Activated CD4-positive, alpha-beta T cell treated with anti-CD3 and anti-CD28 coated beads for 36 hours (primary cell): ENCODE data around the gene NAXD. TPM values are rescaled to one million over a fixed set of nuclear protein-coding genes. Genes with fewer than 3 reads are reported as not detected.
"Not testable (repeated sequence)": the region's sequence is repeated elsewhere in the genome, so short reads cannot be mapped to it uniquely, and the experiment has no call there.

Experiments used
- ATAC-seq: fragments of 200-7000 bp; cut with Tn5 transposase; one replicate; pipeline ENCODE4 v1.10.0; 2021; ENCODE audit warnings: mild to moderate bottlenecking, moderate library complexity
- CTCF ChIA-PET: fragments of 350-600 bp; sonication (Branson Sonifier 250); formaldehyde crosslinking; loops from one replicate; lab custom pipeline; 2021; ENCODE audit warnings: antibody characterized with exemption; lab: Charles Lee
- POLR2A ChIA-PET: fragments of 350-600 bp; sonication (Branson Sonifier 250); formaldehyde crosslinking; loops from one replicate; lab custom pipeline; 2021; ENCODE audit warnings: antibody characterized with exemption, inconsistent platforms; lab: Charles Lee
- DNase-seq: peaks from one replicate; pipeline ENCODE4 v3.0.0-alpha.2; 2020
- H3K27ac Mint-ChIP-seq: one replicate; pipeline ENCODE4 v1.8.0; 2021; ENCODE audit warnings: mixed read lengths
- H3K27me3 Mint-ChIP-seq: one replicate; pipeline ENCODE4 v1.8.0; 2021; ENCODE audit warnings: mixed read lengths
- H3K36me3 Mint-ChIP-seq: one replicate; pipeline ENCODE4 v1.8.0; 2021; ENCODE audit warnings: low read depth, mixed read lengths
- H3K4me1 Mint-ChIP-seq: one replicate; pipeline ENCODE4 v1.8.0; 2021; ENCODE audit warnings: mixed read lengths
- H3K4me3 Mint-ChIP-seq: one replicate; pipeline ENCODE4 v1.8.0; 2021; ENCODE audit warnings: mild to moderate bottlenecking, moderate library complexity, mixed read lengths
- H3K9me3 Mint-ChIP-seq: one replicate; pipeline ENCODE4 v1.8.0; 2021; ENCODE audit warnings: low read depth, mixed read lengths
- intact Hi-C, 2 experiments: fragments of 100-400 bp; cut with DNase I in 1 of 2; cut with micrococcal nuclease in 1 of 2; formaldehyde crosslinking; loops; one replicate each; pipeline versions ENCODE4 v1.14.2 to v1.15.1; 2022 to 2024; cut with DNase I, micrococcal nuclease
- total RNA-seq, 2 experiments: library from RNA; stranded (reverse); gene quantifications; one replicate each; pipeline ENCODE4 v1.2.3, GENCODE V29; 2021

NAXD gene
- total RNA-seq, 2 experiments from 2014 or later = 19.6 to 23.3 TPM

- ATAC-seq (no peak), DNase-seq (no peak)
- Mint-ChIP-seq H3K4me1 (peaks cover 22% of the 10 kb centered on the region), H3K9me3 (peaks cover 3% of the 10 kb centered on the region), H3K27me3 (no peaks in the 10 kb centered on the region), H3K27ac (no peak overlapping the region), H3K4me3 (no peak overlapping the region), H3K36me3 (peaks cover 32% of the 10 kb centered on the region)
- ChIA-PET POLR2A (no interaction called here), CTCF (no interaction called here)
- intact Hi-C loops = no loop called here
These were observed 38.5 kb downstream of the NAXD start for GRCh38 chr13:110653851-110654250.

- peaks cover 10% of the 10 kb centered on the region for H3K9me3 Mint-ChIP-seq
- peaks cover 34% of the 10 kb centered on the region for H3K4me1 Mint-ChIP-seq
- ATAC-seq (no peak), DNase-seq (no peak)
- H3K4me3 Mint-ChIP-seq = no peak overlapping the region
- peaks cover 48% of the 10 kb centered on the region for H3K36me3 Mint-ChIP-seq
- ChIA-PET CTCF (interaction anchor here (1.0 kb wide), 1 partner anchor 25 kb away, joined by 3 read pairs; no protein-coding TSS in a partner anchor), POLR2A (no interaction called here)
- intact Hi-C loops = no loop called here
- no peaks in the 10 kb centered on the region for H3K27me3 Mint-ChIP-seq
- no peak overlapping the region for H3K27ac Mint-ChIP-seq
These were observed 41.9 kb downstream of the NAXD start for GRCh38 chr13:110657196-110657595.

GRCh38 chr13:110658218-110658911 lies 43.0 kb downstream of the NAXD start:
- ATAC-seq = peak; percentile 76
- H3K4me3 Mint-ChIP-seq, DNase-seq, POLR2A ChIA-PET, intact Hi-C loops, H3K27me3 Mint-ChIP-seq: not testable (repeated sequence)
- peaks cover 56% of the 10 kb centered on the region for H3K36me3 Mint-ChIP-seq
- peaks cover 12% of the 10 kb centered on the region for H3K9me3 Mint-ChIP-seq
- peaks cover 34% of the 10 kb centered on the region for H3K4me1 Mint-ChIP-seq
- H3K27ac Mint-ChIP-seq = peak overlapping the region; percentile 2
- CTCF ChIA-PET = interaction anchor here (1.0 kb wide), 1 partner anchor 23 kb away, joined by 3 read pairs; no protein-coding TSS in a partner anchor

- Mint-ChIP-seq H3K27me3 (no peaks in the 10 kb centered on the region), H3K4me3 (no peak overlapping the region), H3K9me3 (peaks cover 12% of the 10 kb centered on the region), H3K36me3 (peaks cover 72% of the 10 kb centered on the region), H3K4me1 (peaks cover 31% of the 10 kb centered on the region), H3K27ac (no peak overlapping the region)
- POLR2A ChIA-PET = no interaction called here
- DNase-seq (no peak), ATAC-seq (no peak)
- CTCF ChIA-PET = interaction anchor here (0.5 to 1.3 kb wide), 2 partner anchors 67 to 88 kb away, joined by 3 read pairs; no protein-coding TSS in a partner anchor
- intact Hi-C loops = no loop called here
These were observed 45.9 kb downstream of the NAXD start for GRCh38 chr13:110661256-110661655.

GRCh38 chr13:110662091-110662490 lies 46.7 kb downstream of the NAXD start:
- peaks cover 12% of the 10 kb centered on the region for H3K9me3 Mint-ChIP-seq
- H3K36me3 Mint-ChIP-seq = peaks cover 77% of the 10 kb centered on the region
- no peak overlapping the region for H3K4me3 Mint-ChIP-seq

GRCh38 chr13:110662777-110663443 lies 47.6 kb downstream of the NAXD start:
- Mint-ChIP-seq H3K36me3 (peaks cover 80% of the 10 kb centered on the region), H3K4me1 (peaks cover 23% of the 10 kb centered on the region), H3K4me3 (no peak overlapping the region), H3K9me3 (peaks cover 12% of the 10 kb centered on the region), H3K27me3 (no peaks in the 10 kb centered on the region), H3K27ac (no peak overlapping the region)
- intact Hi-C loops = no loop called here
- ATAC-seq (no peak), DNase-seq (no peak)
- POLR2A ChIA-PET = no interaction called here
- CTCF ChIA-PET = interaction anchor here (0.7 to 1.1 kb wide), 3 partner anchors 11 to 221 kb away, joined by 3 read pairs; no protein-coding TSS in a partner anchor

More at GRCh38 chr13:110662091-110662490, 46.7 kb downstream of the NAXD start:
- ChIA-PET POLR2A (no interaction called here), CTCF (no interaction called here)
- Mint-ChIP-seq H3K27ac (no peak overlapping the region), H3K27me3 (no peaks in the 10 kb centered on the region), H3K4me1 (peaks cover 29% of the 10 kb centered on the region)
- DNase-seq (no peak), ATAC-seq (no peak)
- intact Hi-C loops = no loop called here

- Mint-ChIP-seq H3K9me3 (peaks cover 9% of the 10 kb centered on the region), H3K27ac (no peak overlapping the region), H3K4me3 (no peak overlapping the region), H3K4me1 (peaks cover 18% of the 10 kb centered on the region), H3K36me3 (peaks cover 76% of the 10 kb centered on the region), H3K27me3 (no peaks in the 10 kb centered on the region)
- DNase-seq (no peak), ATAC-seq (no peak)
- intact Hi-C loops = no loop called here
- POLR2A ChIA-PET = no interaction called here
- CTCF ChIA-PET = interaction anchor here (0.7 to 1.1 kb wide), 3 partner anchors 10 to 222 kb away, joined by 3 read pairs; no protein-coding TSS in a partner anchor
These were observed 48.1 kb downstream of the NAXD start for GRCh38 chr13:110663491-110663890.

GRCh38 chr13:110664041-110664440 lies 48.7 kb downstream of the NAXD start:
- no peak overlapping the region for H3K27ac Mint-ChIP-seq
- peaks cover 80% of the 10 kb centered on the region for H3K36me3 Mint-ChIP-seq
- no peak overlapping the region for H3K4me3 Mint-ChIP-seq
- H3K4me1 Mint-ChIP-seq = peaks cover 16% of the 10 kb centered on the region
- intact Hi-C loops = no loop called here
- CTCF ChIA-PET = interaction anchor here (0.7 kb wide), 1 partner anchor 222 kb away, joined by 3 read pairs; no protein-coding TSS in a partner anchor
- no peaks in the 10 kb centered on the region for H3K27me3 Mint-ChIP-seq
- ATAC-seq = no peak
- POLR2A ChIA-PET = no interaction called here
- peaks cover 9% of the 10 kb centered on the region for H3K9me3 Mint-ChIP-seq
- no peak for DNase-seq

- ATAC-seq = no peak
- Mint-ChIP-seq H3K27ac (no peak overlapping the region), H3K27me3 (no peaks in the 10 kb centered on the region), H3K9me3 (peaks cover 9% of the 10 kb centered on the region), H3K4me1 (peaks cover 11% of the 10 kb centered on the region), H3K4me3 (no peak overlapping the region), H3K36me3 (peaks cover 80% of the 10 kb centered on the region)
- intact Hi-C loops = no loop called here
- DNase-seq = no peak
- POLR2A ChIA-PET = no interaction called here
- CTCF ChIA-PET = no interaction called here
These were observed 49.3 kb downstream of the NAXD start for GRCh38 chr13:110664673-110665072.

- POLR2A ChIA-PET = no interaction called here
- Mint-ChIP-seq H3K36me3 (peaks cover 82% of the 10 kb centered on the region), H3K27me3 (no peaks in the 10 kb centered on the region), H3K9me3 (peaks cover 9% of the 10 kb centered on the region), H3K4me3 (no peak overlapping the region), H3K27ac (no peak overlapping the region), H3K4me1 (peaks cover 6% of the 10 kb centered on the region)
- no peak for ATAC-seq
- intact Hi-C loops = no loop called here
- CTCF ChIA-PET = interaction anchor here (1.2 kb wide), 1 partner anchor 17 kb away, joined by 4 read pairs; no protein-coding TSS in a partner anchor
- no peak for DNase-seq
These were observed 50.3 kb downstream of the NAXD start for GRCh38 chr13:110665491-110666254.

GRCh38 chr13:110666255-110666533 lies 50.8 kb downstream of the NAXD start:
- no peak overlapping the region for H3K27ac Mint-ChIP-seq
- peaks cover 6% of the 10 kb centered on the region for H3K4me1 Mint-ChIP-seq
- H3K9me3 Mint-ChIP-seq = peaks cover 7% of the 10 kb centered on the region
- no peak for ATAC-seq
- DNase-seq = no peak
- no peaks in the 10 kb centered on the region for H3K27me3 Mint-ChIP-seq
- intact Hi-C loops = no loop called here
- ChIA-PET POLR2A (no interaction called here), CTCF (interaction anchor here (1.2 kb wide), 1 partner anchor 17 kb away, joined by 4 read pairs; no protein-coding TSS in a partner anchor)
- no peak overlapping the region for H3K4me3 Mint-ChIP-seq
- H3K36me3 Mint-ChIP-seq = peaks cover 83% of the 10 kb centered on the region
